MM.1S (cell line): ENCODE results near the gene PNKP.

Experiments used
- DNase-seq: peaks from one replicate; pipeline ENCODE4 v3.0.0-alpha.2; 2015
- H2AFZ ChIP-seq: fragments of 300-600 bp; sonication (generic); 2 replicates; pipeline ENCODE4 v1.6.0; 2016; ENCODE audit warnings: antibody characterized with exemption, low read length
- H3F3A ChIP-seq: fragments of 300-600 bp; sonication (generic); 2 replicates; pipeline ENCODE4 v1.6.1; 2016; ENCODE audit warnings: mild to moderate bottlenecking, antibody characterized with exemption, low read length, moderate library complexity, mixed read lengths; ENCODE audit not compliant: insufficient read depth
- H3K27ac ChIP-seq: fragments of 300-600 bp; sonication (generic); 2 replicates; pipeline ENCODE4 v1.5.1; 2016; ENCODE audit warnings: mild to moderate bottlenecking, low read length
- H3K27me3 ChIP-seq: fragments of 300-600 bp; sonication (generic); replicated peaks from 2 replicates; pipeline ENCODE4 v1.6.0; 2016; ENCODE audit warnings: low read length; ENCODE audit not compliant: insufficient read depth
- H3K36me3 ChIP-seq: fragments of 300-600 bp; sonication (generic); replicated peaks from 2 replicates; pipeline ENCODE4 v1.6.1; 2016; ENCODE audit warnings: mild to moderate bottlenecking, low read length, mixed read lengths; ENCODE audit not compliant: insufficient read depth
- H3K4me1 ChIP-seq: fragments of 300-600 bp; sonication (generic); 2 replicates; pipeline ENCODE4 v1.6.1; 2016; ENCODE audit warnings: low read length, mixed read lengths
- H3K4me2 ChIP-seq: fragments of 300-600 bp; sonication (generic); 2 replicates; pipeline ENCODE4 v1.6.0; 2016; ENCODE audit warnings: low read depth, low read length
- H3K4me3 ChIP-seq: fragments of 300-600 bp; sonication (generic); 2 replicates; pipeline ENCODE4 v1.5.1; 2016; ENCODE audit warnings: low read length, mixed read lengths
- H3K79me2 ChIP-seq: fragments of 300-600 bp; sonication (generic); 2 replicates; pipeline ENCODE4 v1.6.1; 2016; ENCODE audit warnings: mixed run types, low read length, mixed read lengths
- H3K9ac ChIP-seq: fragments of 300-600 bp; sonication (generic); 2 replicates; pipeline ENCODE4 v1.6.1; 2016; ENCODE audit warnings: low read length, mixed read lengths
- H3K9me2 ChIP-seq: fragments of 300-600 bp; sonication (generic); replicated peaks from 2 replicates; pipeline ENCODE4 v1.6.1; 2016; ENCODE audit warnings: mild to moderate bottlenecking, low read length, mixed read lengths; ENCODE audit not compliant: insufficient read depth
- H3K9me3 ChIP-seq: fragments of 300-600 bp; sonication (generic); replicated peaks from 2 replicates; pipeline ENCODE4 v1.6.1; 2016; ENCODE audit warnings: mild to moderate bottlenecking, low read length, mixed read lengths; ENCODE audit not compliant: insufficient read depth
- H4K20me1 ChIP-seq: fragments of 300-600 bp; sonication (generic); 2 replicates; pipeline ENCODE4 v1.6.1; 2016; ENCODE audit warnings: mild to moderate bottlenecking, low read length, moderate library complexity, mixed read lengths; ENCODE audit not compliant: insufficient read depth
- EZH2 ChIP-seq: fragments of 300-600 bp; sonication (generic); optimal IDR thresholded peaks from 2 replicates; pipeline ENCODE3; 2017; ENCODE audit warnings: low read depth, mild to moderate bottlenecking, antibody characterized with exemption, low read length, mixed read lengths
- EZH2phosphoT487 ChIP-seq: fragments of 300-600 bp; sonication (generic); IDR thresholded peaks from 2 replicates; pipeline ENCODE4 v1.6.1; 2018; ENCODE audit warnings: antibody characterized with exemption, low read length
- TF ChIP-seq, protein P1 (sequence below): fragments of 300-600 bp; sonication (generic); IDR thresholded peaks from 2 replicates; pipeline ENCODE4 v1.5.1; 2016; ENCODE audit warnings: antibody characterized with exemption, low read length, mixed read lengths

The PNKP gene

DNA sequence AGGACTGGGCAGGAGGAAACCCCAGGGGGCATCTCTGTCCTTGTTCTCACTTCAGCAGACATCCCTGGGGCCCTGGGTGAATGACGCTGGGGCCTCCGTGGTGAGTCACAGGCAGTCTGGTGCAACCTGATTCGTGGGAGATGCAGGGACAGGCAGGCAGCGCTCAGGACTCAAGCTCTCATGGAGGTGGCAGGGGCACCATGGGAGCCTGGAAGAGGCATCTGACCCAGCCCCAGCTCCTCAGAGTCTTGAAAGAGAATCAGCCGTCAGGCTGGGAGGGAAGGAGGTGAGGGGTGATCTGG is 30.4 kb downstream of the PNKP start:
- H3K27me3 ChIP-seq = no peaks in the 10 kb centered on the region
- TF ChIP-seq, protein P1, sequence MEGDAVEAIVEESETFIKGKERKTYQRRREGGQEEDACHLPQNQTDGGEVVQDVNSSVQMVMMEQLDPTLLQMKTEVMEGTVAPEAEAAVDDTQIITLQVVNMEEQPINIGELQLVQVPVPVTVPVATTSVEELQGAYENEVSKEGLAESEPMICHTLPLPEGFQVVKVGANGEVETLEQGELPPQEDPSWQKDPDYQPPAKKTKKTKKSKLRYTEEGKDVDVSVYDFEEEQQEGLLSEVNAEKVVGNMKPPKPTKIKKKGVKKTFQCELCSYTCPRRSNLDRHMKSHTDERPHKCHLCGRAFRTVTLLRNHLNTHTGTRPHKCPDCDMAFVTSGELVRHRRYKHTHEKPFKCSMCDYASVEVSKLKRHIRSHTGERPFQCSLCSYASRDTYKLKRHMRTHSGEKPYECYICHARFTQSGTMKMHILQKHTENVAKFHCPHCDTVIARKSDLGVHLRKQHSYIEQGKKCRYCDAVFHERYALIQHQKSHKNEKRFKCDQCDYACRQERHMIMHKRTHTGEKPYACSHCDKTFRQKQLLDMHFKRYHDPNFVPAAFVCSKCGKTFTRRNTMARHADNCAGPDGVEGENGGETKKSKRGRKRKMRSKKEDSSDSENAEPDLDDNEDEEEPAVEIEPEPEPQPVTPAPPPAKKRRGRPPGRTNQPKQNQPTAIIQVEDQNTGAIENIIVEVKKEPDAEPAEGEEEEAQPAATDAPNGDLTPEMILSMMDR = no peak
- TF ChIP-seq EZH2 (no peak), EZH2phosphoT487 (no peak)

DNA sequence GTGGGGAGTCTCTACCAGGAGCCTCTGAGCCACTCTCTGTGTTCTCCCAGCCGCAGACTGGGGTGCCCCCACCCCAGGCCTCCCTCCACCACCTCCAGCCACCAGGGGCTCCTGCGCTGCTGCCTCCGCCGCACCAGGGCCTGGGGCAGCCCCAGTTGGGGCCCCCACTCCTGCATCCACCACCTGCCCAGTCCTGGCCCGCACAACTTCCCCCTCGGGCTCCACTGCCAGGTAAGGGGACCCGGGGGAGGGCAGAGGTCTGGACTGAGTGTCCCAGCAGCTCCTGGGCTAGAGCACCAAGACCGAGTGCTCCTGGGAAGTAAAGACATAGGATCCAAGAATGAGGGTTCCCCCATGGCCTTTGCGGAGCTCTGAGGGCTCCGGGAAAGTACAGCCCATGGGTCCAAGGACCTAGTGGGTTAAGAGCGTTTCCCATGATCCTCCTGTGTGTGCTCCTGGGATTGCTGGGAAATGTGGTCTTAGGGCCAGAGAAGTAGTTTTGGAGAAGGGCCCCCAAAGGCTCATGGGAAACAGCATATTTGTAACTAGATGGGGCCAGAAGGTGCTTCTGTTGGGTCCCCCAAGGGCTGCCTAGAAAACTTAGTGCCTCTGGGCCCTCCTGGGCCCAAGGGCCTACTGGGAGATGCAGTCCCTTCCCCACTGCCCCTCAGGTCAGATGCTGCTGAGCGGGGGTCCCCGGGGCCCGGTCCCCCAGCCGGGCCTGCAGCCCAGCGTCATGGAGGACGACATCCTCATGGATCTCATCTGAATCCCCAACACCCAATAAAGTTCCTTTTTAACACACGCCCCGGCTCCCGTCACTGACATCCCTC is 31.0 kb downstream of the PNKP start:
- H3K9me2 ChIP-seq = no peaks in the 10 kb centered on the region
- H3K27me3 ChIP-seq = no peaks in the 10 kb centered on the region
- H3K27ac ChIP-seq = no peak overlapping the region
- no peaks in the 10 kb centered on the region for H4K20me1 ChIP-seq
- H3K4me2 ChIP-seq = no peak overlapping the region
- H3K79me2 ChIP-seq = no peaks in the 10 kb centered on the region
- TF ChIP-seq EZH2 (no peak), EZH2phosphoT487 (no peak)
- TF ChIP-seq, protein P1 = no peak
- H3K36me3 ChIP-seq = no peaks in the 10 kb centered on the region
- H3K4me1 ChIP-seq = no peaks in the 10 kb centered on the region
- H3K9me3 ChIP-seq = no peaks in the 10 kb centered on the region
- no peak overlapping the region for H2AFZ ChIP-seq
- H3F3A ChIP-seq = no peaks in the 10 kb centered on the region; the same call in 1 of the 2 replicates
- H3K4me3 ChIP-seq = no peak overlapping the region
- no peak overlapping the region for H3K9ac ChIP-seq
- no peak for DNase-seq

More for the DNA sequence above, 30.4 kb downstream of the PNKP start:
- no peaks in the 10 kb centered on the region for H3K79me2 ChIP-seq
- no peaks in the 10 kb centered on the region for H3K36me3 ChIP-seq
- no peak overlapping the region for H3K27ac ChIP-seq
- no peak for DNase-seq
- no peak overlapping the region for H2AFZ ChIP-seq
- H3K4me3 ChIP-seq = no peak overlapping the region
- no peaks in the 10 kb centered on the region; the same call in 1 of the 2 replicates for H3F3A ChIP-seq
- no peaks in the 10 kb centered on the region for H3K4me1 ChIP-seq
- H3K9me3 ChIP-seq = no peaks in the 10 kb centered on the region
- no peaks in the 10 kb centered on the region for H4K20me1 ChIP-seq
- H3K9ac ChIP-seq = no peak overlapping the region
- H3K9me2 ChIP-seq = no peaks in the 10 kb centered on the region
- H3K4me2 ChIP-seq = no peak overlapping the region

DNA sequence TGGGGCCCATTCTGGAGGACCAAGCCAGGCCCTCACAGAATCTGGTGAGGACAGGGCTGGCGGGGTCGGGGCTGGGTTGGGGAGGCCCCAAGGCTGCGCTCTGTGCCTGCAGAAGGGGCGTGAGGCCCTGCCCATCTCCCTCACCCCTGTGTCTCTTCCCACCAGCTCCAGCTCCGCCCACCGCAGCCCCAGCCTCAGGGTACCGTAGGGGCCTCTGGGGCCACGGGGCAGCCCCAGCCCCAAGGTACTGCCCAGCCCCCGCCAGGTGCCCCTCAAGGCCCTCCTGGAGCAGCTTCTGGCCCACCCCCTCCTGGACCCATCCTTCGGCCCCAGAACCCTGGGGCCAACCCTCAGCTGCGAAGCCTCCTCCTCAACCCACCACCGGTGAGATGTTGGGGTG is 31.8 kb downstream of the PNKP start:
- H4K20me1 ChIP-seq = no peaks in the 10 kb centered on the region

More for the DNA sequence above, 31.8 kb downstream of the PNKP start:
- no peaks in the 10 kb centered on the region for H3K9me2 ChIP-seq
- TF ChIP-seq EZH2phosphoT487 = no peak
- no peak for TF ChIP-seq EZH2
- TF ChIP-seq, protein P1 = no peak
- H3K27me3 ChIP-seq = no peaks in the 10 kb centered on the region
- H3F3A ChIP-seq = no peaks in the 10 kb centered on the region
- no peaks in the 10 kb centered on the region for H3K9me3 ChIP-seq
- no peak overlapping the region for H3K4me3 ChIP-seq
- no peak overlapping the region for H3K9ac ChIP-seq
- H3K27ac ChIP-seq = no peak overlapping the region
- H3K4me1 ChIP-seq = no peaks in the 10 kb centered on the region
- H3K36me3 ChIP-seq = no peaks in the 10 kb centered on the region
- no peak for DNase-seq
- no peak overlapping the region for H3K4me2 ChIP-seq
- no peak overlapping the region for H2AFZ ChIP-seq
- no peaks in the 10 kb centered on the region for H3K79me2 ChIP-seq
